CD8-positive, alpha-beta memory T cell (primary cell): ENCODE measurements around the gene GEMIN4. TPM values are rescaled to one million over a fixed set of nuclear protein-coding genes. Genes with fewer than 3 reads are reported as not detected.
A peak's percentile ranks its signal among the peaks of the same experiment; 100 is the strongest.

Experiments
- CTCF ChIA-PET: fragments of 350-600 bp; sonication (Branson Sonifier 250); formaldehyde crosslinking; loops from one replicate; lab custom pipeline; 2021; ENCODE audit warnings: antibody characterized with exemption; lab: Charles Lee
- POLR2A ChIA-PET: fragments of 350-600 bp; sonication (Branson Sonifier 250); formaldehyde crosslinking; loops from one replicate; lab custom pipeline; 2021; ENCODE audit warnings: antibody characterized with exemption; lab: Charles Lee
- DNase-seq, 5 donors: peaks; one replicate each; pipeline versions ENCODE4 v3.0.0 to v3.0.0-alpha.2; 2020 to 2022; ENCODE audit warnings: mixed read lengths in 1 of 5
- H3K27ac ChIP-seq: one replicate; pipeline ENCODE4 v1.7.0; 2013; ENCODE audit warnings: low read depth, mild to moderate bottlenecking, low read length, moderate library complexity
- H3K27me3 ChIP-seq: 2 replicates; pipeline ENCODE4 v1.7.0; 2013; ENCODE audit warnings: low read length, mild to moderate bottlenecking; ENCODE audit not compliant: insufficient read depth, poor library complexity, severe bottlenecking
- H3K36me3 ChIP-seq: 2 replicates; pipeline ENCODE4 v1.7.0; 2013; ENCODE audit warnings: mild to moderate bottlenecking, low read length, moderate library complexity; ENCODE audit not compliant: insufficient read depth
- H3K4me1 ChIP-seq: 2 replicates; pipeline ENCODE4 v1.7.0; 2013; ENCODE audit warnings: mild to moderate bottlenecking, low read length, moderate library complexity; ENCODE audit not compliant: insufficient read depth
- H3K4me3 ChIP-seq: 2 replicates; pipeline ENCODE4 v1.7.0; 2013; ENCODE audit warnings: mild to moderate bottlenecking, low read length
- H3K9me3 ChIP-seq: 2 replicates; pipeline ENCODE4 v1.7.0; 2013; ENCODE audit warnings: mild to moderate bottlenecking, low read length
- H3K27ac Mint-ChIP-seq, 8 donors: one replicate each; pipeline ENCODE4 v1.8.0; 2020 to 2021; ENCODE audit warnings: mixed read lengths in 8 of 8, mild to moderate bottlenecking in 6 of 8, inconsistent platforms in 3 of 8, moderate library complexity in 3 of 8
- H3K27me3 Mint-ChIP-seq, 2 donors: one replicate each; pipeline ENCODE4 v1.8.0; 2020 to 2021; ENCODE audit warnings: mixed read lengths in 2 of 2, mild to moderate bottlenecking in 1 of 2, moderate library complexity in 1 of 2
- H3K36me3 Mint-ChIP-seq, 3 donors: one replicate each; pipeline ENCODE4 v1.8.0; 2020 to 2021; ENCODE audit warnings: mixed read lengths in 3 of 3, inconsistent platforms in 1 of 3, mild to moderate bottlenecking in 1 of 3
- H3K4me1 Mint-ChIP-seq, 3 donors: one replicate each; pipeline ENCODE4 v1.8.0; 2020 to 2021; ENCODE audit warnings: mixed read lengths in 3 of 3, inconsistent platforms in 1 of 3, mild to moderate bottlenecking in 1 of 3
- H3K4me3 Mint-ChIP-seq, 7 donors: one replicate each; pipeline ENCODE4 v1.8.0; 2020 to 2021; ENCODE audit warnings: mixed read lengths in 7 of 7, mild to moderate bottlenecking in 6 of 7, moderate library complexity in 4 of 7, inconsistent platforms in 2 of 7
- H3K9me3 Mint-ChIP-seq, 5 donors: one replicate each; pipeline ENCODE4 v1.8.0; 2020 to 2022; ENCODE audit warnings: mixed read lengths in 5 of 5, mild to moderate bottlenecking in 3 of 5, moderate library complexity in 2 of 5, inconsistent platforms in 1 of 5
- polyA plus RNA-seq: library from polyadenylated mRNA; unstranded; fragments of 300-500 nt; fragmentation: Illumina TruSeq; gene quantifications from one replicate; pipeline ENCODE4 v1.2.3, GENCODE V29; 2021
- total RNA-seq, 2 experiments: library from RNA; stranded (reverse); gene quantifications; one replicate each; pipeline ENCODE4 v1.2.3, GENCODE V29; 2021

Gene GEMIN4
- total and polyA plus RNA-seq, 3 experiments from 2014 or later = 23.2 to 56.5 (median 55.5) TPM

GRCh38 chr17:746783-747629 lies 5.1 kb downstream of the GEMIN4 start:
- Histone ChIP-seq H3K9me3 (no peaks in the 10 kb centered on the region), H3K27ac (no peak overlapping the region), H3K4me1 (peaks cover 18% of the 10 kb centered on the region), H3K36me3 (peaks cover 30% of the 10 kb centered on the region), H3K4me3 (no peak overlapping the region), H3K27me3 (no peaks in the 10 kb centered on the region)
- Mint-ChIP-seq H3K4me3 (no peak overlapping the region), H3K27ac (no peak overlapping the region), H3K36me3 (peaks cover 0 to 67% (median 2%) of the 10 kb centered on the region in 3 donors), H3K27me3 (no peaks in the 10 kb centered on the region), H3K9me3 (no peaks in the 10 kb centered on the region), H3K4me1 (peaks cover 32 to 35% (median 33%) of the 10 kb centered on the region in 3 donors)
- POLR2A ChIA-PET = no interaction called here
- CTCF ChIA-PET = no interaction called here
- DNase-seq = no peak

- Histone ChIP-seq H3K4me3 (no peak overlapping the region), H3K4me1 (peaks cover 13% of the 10 kb centered on the region), H3K36me3 (peaks cover 30% of the 10 kb centered on the region), H3K9me3 (no peaks in the 10 kb centered on the region), H3K27me3 (no peaks in the 10 kb centered on the region), H3K27ac (no peak overlapping the region)
- POLR2A ChIA-PET = no interaction called here
- Mint-ChIP-seq H3K27ac (no peak overlapping the region), H3K9me3 (no peaks in the 10 kb centered on the region), H3K36me3 (peaks cover 0 to 70% (median 2%) of the 10 kb centered on the region in 3 donors), H3K27me3 (no peaks in the 10 kb centered on the region), H3K4me1 (peaks cover 27 to 30% (median 29%) of the 10 kb centered on the region in 3 donors), H3K4me3 (no peak overlapping the region)
- CTCF ChIA-PET = no interaction called here
- DNase-seq = no peak
Measured at GRCh38 chr17:746181-746580, 5.9 kb downstream of the GEMIN4 start.

GRCh38 chr17:745406-745805 lies 6.7 kb downstream of the GEMIN4 start:
- Histone ChIP-seq H3K4me1 (peaks cover 5% of the 10 kb centered on the region), H3K36me3 (peaks cover 30% of the 10 kb centered on the region), H3K27ac (no peak overlapping the region), H3K4me3 (no peak overlapping the region), H3K27me3 (no peaks in the 10 kb centered on the region), H3K9me3 (no peaks in the 10 kb centered on the region)
- no peaks in the 10 kb centered on the region for H3K27me3 Mint-ChIP-seq
- H3K36me3 Mint-ChIP-seq = peaks cover 0 to 77% (median 2%) of the 10 kb centered on the region in 3 donors
- H3K9me3 Mint-ChIP-seq = no peaks in the 10 kb centered on the region
- POLR2A ChIA-PET = no interaction called here
- no peak overlapping the region for H3K4me3 Mint-ChIP-seq
- DNase-seq = no peak
- H3K27ac Mint-ChIP-seq = no peak overlapping the region
- H3K4me1 Mint-ChIP-seq = peaks cover 21 to 23% (median 21%) of the 10 kb centered on the region in 3 donors
- CTCF ChIA-PET = no interaction called here

- H3K27me3 ChIP-seq = no peaks in the 10 kb centered on the region
- Mint-ChIP-seq H3K27me3 (no peaks in the 10 kb centered on the region), H3K27ac (peak overlapping the region in 1 of 8 donors; percentile 47), H3K9me3 (no peaks in the 10 kb centered on the region), H3K4me3 (no peak overlapping the region), H3K36me3 (peaks cover 0 to 79% (median 2%) of the 10 kb centered on the region in 3 donors), H3K4me1 (peaks cover 16 to 21% (median 16%) of the 10 kb centered on the region in 3 donors)
- ChIA-PET POLR2A (interaction anchor here (0.6 kb wide), 1 partner anchor 11 kb away, joined by 3 read pairs; no protein-coding TSS in a partner anchor), CTCF (no interaction called here)
- peaks cover under 1% of the 10 kb centered on the region for H3K4me1 ChIP-seq
- no peaks in the 10 kb centered on the region for H3K9me3 ChIP-seq
- DNase-seq = no peak
- peaks cover 30% of the 10 kb centered on the region for H3K36me3 ChIP-seq
- no peak overlapping the region for H3K4me3 ChIP-seq
- H3K27ac ChIP-seq = no peak overlapping the region
Measured at GRCh38 chr17:744937-745336, 7.1 kb downstream of the GEMIN4 start.

- no peak overlapping the region for H3K27ac ChIP-seq
- Mint-ChIP-seq H3K36me3 (peaks cover 0 to 77% (median 2%) of the 10 kb centered on the region in 3 donors), H3K27me3 (no peaks in the 10 kb centered on the region), H3K4me3 (no peak overlapping the region), H3K9me3 (no peaks in the 10 kb centered on the region), H3K4me1 (peaks cover 3 to 8% (median 7%) of the 10 kb centered on the region in 3 donors), H3K27ac (peak overlapping the region in 3 of 8 donors; percentile 27 to 57 (median 48))
- peaks cover 27% of the 10 kb centered on the region for H3K36me3 ChIP-seq
- DNase-seq = no peak
- H3K4me3 ChIP-seq = no peak overlapping the region
- H3K9me3 ChIP-seq = no peaks in the 10 kb centered on the region
- no peaks in the 10 kb centered on the region for H3K4me1 ChIP-seq
- CTCF ChIA-PET = no interaction called here
- no peaks in the 10 kb centered on the region for H3K27me3 ChIP-seq
- POLR2A ChIA-PET = no interaction called here
Measured at GRCh38 chr17:743139-743538, 8.9 kb downstream of the GEMIN4 start.

GRCh38 chr17:742147-742793 lies 9.8 kb downstream of the GEMIN4 start:
- no peaks in the 10 kb centered on the region for H3K27me3 ChIP-seq
- Mint-ChIP-seq H3K27me3 (no peaks in the 10 kb centered on the region), H3K4me1 (peaks cover 0 to 4% (median 3%) of the 10 kb centered on the region in 3 donors), H3K27ac (peak overlapping the region in 1 of 8 donors; percentile 70), H3K9me3 (no peaks in the 10 kb centered on the region), H3K4me3 (no peak overlapping the region), H3K36me3 (peaks cover 0 to 69% (median 2%) of the 10 kb centered on the region in 3 donors)
- no peaks in the 10 kb centered on the region for H3K4me1 ChIP-seq
- ChIA-PET CTCF (no interaction called here), POLR2A (no interaction called here)
- no peaks in the 10 kb centered on the region for H3K9me3 ChIP-seq
- no peak overlapping the region for H3K4me3 ChIP-seq
- H3K27ac ChIP-seq = no peak overlapping the region
- peaks cover 23% of the 10 kb centered on the region for H3K36me3 ChIP-seq
- no peak for DNase-seq

GRCh38 chr17:740240-741017 lies 11.6 kb downstream of the GEMIN4 start:
- Histone ChIP-seq H3K27ac (no peak overlapping the region), H3K9me3 (no peaks in the 10 kb centered on the region), H3K4me1 (no peaks in the 10 kb centered on the region), H3K36me3 (peaks cover 14% of the 10 kb centered on the region), H3K27me3 (no peaks in the 10 kb centered on the region), H3K4me3 (no peak overlapping the region)
- no peaks in the 10 kb centered on the region for H3K9me3 Mint-ChIP-seq
- no peaks in the 10 kb centered on the region for H3K27me3 Mint-ChIP-seq
- peaks cover 0 to 50% (median 2%) of the 10 kb centered on the region in 3 donors for H3K36me3 Mint-ChIP-seq
- POLR2A ChIA-PET = no interaction called here
- CTCF ChIA-PET = no interaction called here
- H3K4me3 Mint-ChIP-seq = peak overlapping the region in 1 of 7 donors; percentile 23
- DNase-seq = peak in 1 of 5 donors; percentile 16
- H3K27ac Mint-ChIP-seq = peak overlapping the region in 6 of 8 donors; percentile 5 to 94 (median 48)
- peaks cover 0 to 4% (median 3%) of the 10 kb centered on the region in 3 donors for H3K4me1 Mint-ChIP-seq
